H9 (cell line): ENCODE measurements around the gene PHACTR1. TPM values are rescaled to one million over a fixed set of nuclear protein-coding genes. Genes with fewer than 3 reads are reported as not detected.

Experiments used
- DNase-seq: peaks from one replicate; pipeline ENCODE4 v3.0.0-alpha.2; 2017
- H2AFZ ChIP-seq: one replicate; pipeline ENCODE4 v1.6.1; 2013; ENCODE audit warnings: mild to moderate bottlenecking, low read length, control low read depth, moderate library complexity
- H2AK5ac ChIP-seq: 2 replicates; pipeline ENCODE4 v1.6.1; 2013; ENCODE audit warnings: low read length, control low read depth, mixed read lengths; ENCODE audit not compliant: insufficient read length
- H2BK120ac ChIP-seq: one replicate; pipeline ENCODE4 v1.6.1; 2013; ENCODE audit warnings: low read depth, mild to moderate bottlenecking, low read length, control low read depth, inconsistent platforms; ENCODE audit not compliant: poor library complexity, severe bottlenecking
- H2BK12ac ChIP-seq: 2 replicates; pipeline ENCODE4 v1.6.1; 2013; ENCODE audit warnings: low read length, control low read depth, mixed read lengths, low read depth; ENCODE audit not compliant: insufficient read length
- H2BK15ac ChIP-seq: 2 replicates; pipeline ENCODE4 v1.6.1; 2013; ENCODE audit warnings: low read depth, low read length, control low read depth
- H2BK20ac ChIP-seq: one replicate; pipeline ENCODE4 v1.6.1; 2013; ENCODE audit warnings: low read depth, mild to moderate bottlenecking, low read length, control low read depth, inconsistent platforms; ENCODE audit not compliant: poor library complexity, severe bottlenecking
- H2BK5ac ChIP-seq: 2 replicates; pipeline ENCODE4 v1.6.1; 2013; ENCODE audit warnings: low read length, control low read depth, mixed read lengths; ENCODE audit not compliant: insufficient read length
- H3K14ac ChIP-seq: 2 replicates; pipeline ENCODE4 v1.6.1; 2013; ENCODE audit warnings: low read length, control low read depth; ENCODE audit not compliant: insufficient read depth
- H3K18ac ChIP-seq: 2 replicates; pipeline ENCODE4 v1.6.1; 2013; ENCODE audit warnings: low read depth, mild to moderate bottlenecking, mixed read lengths, low read length, control low read depth; ENCODE audit not compliant: insufficient read length
- H3K23ac ChIP-seq: 2 replicates; pipeline ENCODE4 v1.6.1; 2013; ENCODE audit warnings: low read length, control low read depth, mixed read lengths, low read depth; ENCODE audit not compliant: insufficient read length
- H3K23me2 ChIP-seq: 2 replicates; pipeline ENCODE4 v1.6.1; 2013; ENCODE audit warnings: low read depth, mild to moderate bottlenecking, mixed read lengths, low read length, control low read depth; ENCODE audit not compliant: insufficient read length, poor library complexity, severe bottlenecking
- H3K27ac ChIP-seq: 2 replicates; pipeline ENCODE4 v1.5.1; 2013; ENCODE audit warnings: low read length, control low read depth, mixed read lengths, low read depth; ENCODE audit not compliant: insufficient read length
- H3K27me3 ChIP-seq: 2 replicates; pipeline ENCODE4 v1.6.1; 2013; ENCODE audit warnings: low read length, control low read depth, inconsistent platforms; ENCODE audit not compliant: insufficient read depth
- H3K4ac ChIP-seq: 2 replicates; pipeline ENCODE4 v1.6.1; 2013; ENCODE audit warnings: low read depth, mild to moderate bottlenecking, control low read depth, inconsistent platforms, low read length, moderate library complexity
- H3K4me1 ChIP-seq: 2 replicates; pipeline ENCODE4 v1.6.1; 2013; ENCODE audit warnings: low read length, control low read depth, inconsistent platforms; ENCODE audit not compliant: insufficient read depth
- H3K4me2 ChIP-seq: 2 replicates; pipeline ENCODE4 v1.6.1; 2013; ENCODE audit warnings: low read length, control low read depth, mixed read lengths; ENCODE audit not compliant: insufficient read length, insufficient read depth
- H3K56ac ChIP-seq: 2 replicates; pipeline ENCODE4 v1.6.1; 2013; ENCODE audit warnings: low read depth, mild to moderate bottlenecking, mixed read lengths, low read length, control low read depth; ENCODE audit not compliant: insufficient read length
- H3K79me1 ChIP-seq: 2 replicates; pipeline ENCODE4 v1.6.1; 2013; ENCODE audit warnings: low read depth, mild to moderate bottlenecking, moderate library complexity, low read length, control low read depth, inconsistent platforms; ENCODE audit not compliant: insufficient read depth, poor library complexity, severe bottlenecking
- H3K79me2 ChIP-seq: 2 replicates; pipeline ENCODE4 v1.6.1; 2013; ENCODE audit warnings: low read length, control low read depth, inconsistent platforms; ENCODE audit not compliant: insufficient read depth
- H3K9ac ChIP-seq: 2 replicates; pipeline ENCODE4 v1.6.1; 2013; ENCODE audit warnings: low read length, control low read depth, mixed read lengths; ENCODE audit not compliant: insufficient read length; ENCODE audit errors: extremely low read depth
- H3K9me3 ChIP-seq: one replicate; pipeline ENCODE4 v1.6.1; 2013; ENCODE audit warnings: low read depth, low read length, inconsistent platforms; ENCODE audit not compliant: control insufficient read depth
- H3T11ph ChIP-seq: one replicate; pipeline ENCODE4 v1.6.1; 2013; ENCODE audit warnings: mild to moderate bottlenecking, low read length, control low read depth, inconsistent platforms
- H4K20me1 ChIP-seq: one replicate; pipeline ENCODE4 v1.6.1; 2013; ENCODE audit not compliant: control insufficient read depth, insufficient read length, insufficient read depth
- H4K5ac ChIP-seq: 2 replicates; pipeline ENCODE4 v1.6.1; 2013; ENCODE audit warnings: low read depth, mild to moderate bottlenecking, mixed read lengths, low read length, control low read depth; ENCODE audit not compliant: insufficient read length
- H4K8ac ChIP-seq: replicated peaks from 2 replicates; pipeline ENCODE4 v1.6.1; 2013; ENCODE audit warnings: low read length, control low read depth, mixed read lengths, low read depth; ENCODE audit not compliant: insufficient read length
- H4K91ac ChIP-seq: 2 replicates; pipeline ENCODE4 v1.6.1; 2013; ENCODE audit warnings: low read depth, mild to moderate bottlenecking, moderate library complexity, mixed read lengths, low read length, control low read depth; ENCODE audit not compliant: insufficient read length
- H3K27ac Mint-ChIP-seq, 3 experiments: 2 replicates in 2 of 3; 3 replicates in 1 of 3; pipeline ENCODE4 v1.8.0; 2020 to 2021; ENCODE audit warnings: mixed read lengths in 3 of 3, mild to moderate bottlenecking in 1 of 3, moderate library complexity in 1 of 3
- H3K27me3 Mint-ChIP-seq: 2 replicates; pipeline ENCODE4 v1.8.0; 2021; ENCODE audit warnings: low read depth, mild to moderate bottlenecking, moderate library complexity, mixed read lengths
- H3K36me3 Mint-ChIP-seq, 3 experiments: 2 replicates in 2 of 3; 3 replicates in 1 of 3; pipeline ENCODE4 v1.8.0; 2020 to 2021; ENCODE audit warnings: low read depth in 3 of 3, mixed read lengths in 3 of 3; ENCODE audit not compliant: insufficient read depth in 1 of 3
- H3K4me1 Mint-ChIP-seq, 2 experiments: 2 replicates each; pipeline ENCODE4 v1.8.0; 2020; ENCODE audit warnings: mixed read lengths in 2 of 2
- H3K4me3 Mint-ChIP-seq, 2 experiments: 2 replicates in 1 of 2; 3 replicates in 1 of 2; pipeline ENCODE4 v1.8.0; 2020 to 2021; ENCODE audit warnings: mild to moderate bottlenecking in 2 of 2, mixed read lengths in 2 of 2, moderate library complexity in 1 of 2
- H3K9me3 Mint-ChIP-seq, 2 experiments: 2 replicates in 1 of 2; 3 replicates in 1 of 2; pipeline ENCODE4 v1.8.0; 2020; ENCODE audit warnings: mild to moderate bottlenecking in 2 of 2, mixed read lengths in 2 of 2, moderate library complexity in 1 of 2
- CTCF ChIP-seq: fragments of 200-600 bp; sonication (generic); conservative IDR thresholded peaks from 3 replicates; pipeline ENCODE4 v1.8.0; 2021; ENCODE audit warnings: antibody characterized with exemption, mild to moderate bottlenecking
- WGBS: extraction: QIAGEN DNeasy Blood & Tissue Kit; methylation state at CpG from one replicate; pipeline ENCODE4 v1.1.7; 2013; ENCODE audit warnings: missing lambda C conversion rate, low lambda C conversion rate, mixed read lengths; ENCODE audit not compliant: insufficient read length; ENCODE audit errors: extremely low coverage; 5-methylcytosine and 5-hydroxymethylcytosine counted together
- total RNA-seq: library from RNA; stranded (reverse); gene quantifications from 2 replicates; pipeline ENCODE4 v1.2.1, GENCODE V29; 2021

Gene PHACTR1
- total RNA-seq, 1 experiment from 2014 or later: 15.9 TPM

- Histone ChIP-seq H3K4ac (no peak overlapping the region), H3T11ph (no peak overlapping the region), H3K56ac (no peak overlapping the region), H3K9ac (no peak overlapping the region), H4K20me1 (no peaks in the 10 kb centered on the region), H3K4me1 (no peaks in the 10 kb centered on the region), H3K79me1 (no peaks in the 10 kb centered on the region), H3K23me2 (no peaks in the 10 kb centered on the region), H3K9me3 (no peaks in the 10 kb centered on the region), H3K27me3 (no peaks in the 10 kb centered on the region), H2AFZ (no peak overlapping the region), H4K8ac (no peak overlapping the region), H2BK120ac (no peak overlapping the region), H2AK5ac (no peak overlapping the region), H4K5ac (no peak overlapping the region), H4K91ac (no peak overlapping the region), H2BK5ac (no peak overlapping the region), H2BK20ac (no peak overlapping the region), H3K27ac (no peak overlapping the region), H2BK15ac (no peak overlapping the region), H3K18ac (no peak overlapping the region), H3K4me2 (no peak overlapping the region), H3K23ac (no peak overlapping the region), H3K79me2 (no peaks in the 10 kb centered on the region), H3K14ac (no peak overlapping the region), H2BK12ac (no peak overlapping the region)
- Mint-ChIP-seq H3K36me3 (peaks cover 4 to 17% (median 8%) of the 10 kb centered on the region in 3 experiments; a peak in 6 of 7 replicates), H3K4me1 (peaks cover 28 to 29% of the 10 kb centered on the region in 2 experiments), H3K27me3 (peaks cover 2% of the 10 kb centered on the region; the same call in 1 of the 2 replicates), H3K27ac (no peak overlapping the region), H3K4me3 (no peak overlapping the region), H3K9me3 (peaks cover 7 to 13% of the 10 kb centered on the region in 2 experiments; a peak in 4 of 5 replicates)
- TF ChIP-seq CTCF: no peak
- no peak for DNase-seq
- WGBS: no CpG with 5 or more reads among the region's 5 CpGs
Measured at GRCh38 chr6:12675931-12676330, 40.6 kb upstream of the PHACTR1 start.
